DOHH2 (cell line): Measurements from ENCODE around the gene GAK.

ENCODE experiments used
- H3F3A ChIP-seq: fragments of 200-600 bp; sonication (generic), shearing (Covaris generic); 2 replicates; pipeline ENCODE4 v1.6.0; 2016; ENCODE audit warnings: antibody characterized with exemption, mild to moderate bottlenecking; ENCODE audit not compliant: control insufficient read depth, insufficient read depth
- H3K27ac ChIP-seq: fragments of 200-600 bp; sonication (generic); 2 replicates; pipeline ENCODE4 v1.5.1; 2014; ENCODE audit warnings: low read depth, mild to moderate bottlenecking, low read length, moderate library complexity
- H3K27me3 ChIP-seq: fragments of 200-600 bp; sonication (generic); 2 replicates; pipeline ENCODE4 v1.6.1; 2014; ENCODE audit warnings: mild to moderate bottlenecking, low read length, mixed read lengths; ENCODE audit not compliant: control insufficient read depth
- H3K36me3 ChIP-seq: fragments of 200-600 bp; sonication (generic); 2 replicates; pipeline ENCODE4 v1.6.1; 2014; ENCODE audit warnings: mild to moderate bottlenecking, low read length, moderate library complexity, mixed read lengths; ENCODE audit not compliant: control insufficient read depth
- H3K4me1 ChIP-seq: fragments of 200-600 bp; sonication (generic); 2 replicates; pipeline ENCODE4 v1.6.1; 2014; ENCODE audit warnings: mild to moderate bottlenecking, low read length, mixed read lengths; ENCODE audit not compliant: control insufficient read depth
- H3K4me2 ChIP-seq: fragments of 200-600 bp; sonication (generic); 2 replicates; pipeline ENCODE4 v1.6.0; 2014; ENCODE audit warnings: mild to moderate bottlenecking, low read length, moderate library complexity
- H3K4me3 ChIP-seq: fragments of 200-600 bp; sonication (generic); 2 replicates; pipeline ENCODE4 v1.5.1; 2014; ENCODE audit warnings: mild to moderate bottlenecking, low read length, mixed read lengths
- H3K79me2 ChIP-seq: fragments of 200-600 bp; sonication (generic); 2 replicates; pipeline ENCODE4 v1.6.1; 2014; ENCODE audit warnings: mild to moderate bottlenecking, low read length, mixed read lengths; ENCODE audit not compliant: control insufficient read depth
- H3K9me2 ChIP-seq: fragments of 200-600 bp; sonication (generic); replicated peaks from 2 replicates; pipeline ENCODE4 v1.6.1; 2014; ENCODE audit warnings: mild to moderate bottlenecking, low read length, mixed read lengths; ENCODE audit not compliant: control insufficient read depth
- H3K9me3 ChIP-seq: fragments of 200-600 bp; sonication (generic); 2 replicates; pipeline ENCODE4 v1.6.1; 2014; ENCODE audit warnings: antibody characterized with exemption, low read length, mixed read lengths; ENCODE audit not compliant: control insufficient read depth, insufficient read depth
- H4K20me1 ChIP-seq: fragments of 200-600 bp; sonication (generic); 2 replicates; pipeline ENCODE4 v1.6.0; 2014; ENCODE audit warnings: low read depth, mild to moderate bottlenecking, antibody characterized with exemption, low read length, moderate library complexity; ENCODE audit not compliant: control insufficient read depth, insufficient read depth
- CTCF ChIP-seq: fragments of 200-600 bp; sonication (generic); IDR thresholded peaks from one replicate; pipeline ENCODE4 v1.5.1; 2014; ENCODE audit warnings: antibody characterized with exemption, mild to moderate bottlenecking, low read depth, low read length; ENCODE audit not compliant: poor library complexity, severe bottlenecking
- EZH2phosphoT487 ChIP-seq: fragments of 200-600 bp; sonication (generic); IDR thresholded peaks from 2 replicates; pipeline ENCODE4 v1.6.1; 2017; ENCODE audit warnings: borderline replicate concordance, mild to moderate bottlenecking, antibody characterized with exemption, low read length, moderate library complexity, mixed read lengths

The GAK gene

GRCh38 chr4:876780-877179 lies 55.3 kb downstream of the GAK start:
- H3K9me3 ChIP-seq: no peaks in the 10 kb centered on the region
- TF ChIP-seq CTCF (peak; percentile 56), EZH2phosphoT487 (no peak)
- H3K36me3 ChIP-seq: peaks cover 30% of the 10 kb centered on the region
- H3K4me2 ChIP-seq: no peak overlapping the region
- no peaks in the 10 kb centered on the region for H3F3A ChIP-seq
- H4K20me1 ChIP-seq: no peaks in the 10 kb centered on the region
- no peak overlapping the region for H3K4me3 ChIP-seq
- H3K27me3 ChIP-seq: no peaks in the 10 kb centered on the region
- no peaks in the 10 kb centered on the region for H3K79me2 ChIP-seq
- H3K27ac ChIP-seq: no peak overlapping the region
- no peaks in the 10 kb centered on the region for H3K9me2 ChIP-seq
- H3K4me1 ChIP-seq: no peaks in the 10 kb centered on the region

- Histone ChIP-seq H3K27ac (no peak overlapping the region), H3K36me3 (peaks cover 32% of the 10 kb centered on the region), H3K4me1 (no peaks in the 10 kb centered on the region), H3K79me2 (no peaks in the 10 kb centered on the region), H3K9me2 (no peaks in the 10 kb centered on the region), H3F3A (no peaks in the 10 kb centered on the region), H3K4me3 (no peak overlapping the region), H3K9me3 (no peaks in the 10 kb centered on the region), H3K4me2 (no peak overlapping the region), H3K27me3 (no peaks in the 10 kb centered on the region), H4K20me1 (no peaks in the 10 kb centered on the region)
- TF ChIP-seq EZH2phosphoT487: no peak
- TF ChIP-seq CTCF: no peak
Measured at GRCh38 chr4:875818-876423, 56.2 kb downstream of the GAK start.

- H3K4me3 ChIP-seq: no peak overlapping the region
- peaks cover 39% of the 10 kb centered on the region for H3K36me3 ChIP-seq
- H3K4me2 ChIP-seq: no peak overlapping the region
- no peaks in the 10 kb centered on the region for H4K20me1 ChIP-seq
- no peaks in the 10 kb centered on the region for H3K79me2 ChIP-seq
- no peaks in the 10 kb centered on the region for H3K4me1 ChIP-seq
- no peaks in the 10 kb centered on the region for H3F3A ChIP-seq
- H3K9me2 ChIP-seq: no peaks in the 10 kb centered on the region
- no peak overlapping the region for H3K27ac ChIP-seq
- no peaks in the 10 kb centered on the region for H3K27me3 ChIP-seq
- no peak for TF ChIP-seq CTCF
- no peak for TF ChIP-seq EZH2phosphoT487
- peaks cover 4% of the 10 kb centered on the region; the same call in 1 of the 2 replicates for H3K9me3 ChIP-seq
Measured at GRCh38 chr4:874971-875817, 56.9 kb downstream of the GAK start.
